H54 (cell line): ENCODE measurements around the gene CHM.
"Not testable (repeated sequence)": the region's sequence is repeated elsewhere in the genome, so short reads cannot be mapped to it uniquely, and the experiment has no call there.

Experiments
- DNase-seq: peaks from one replicate; pipeline ENCODE4 v3.0.0; 2011; ENCODE audit warnings: low spot score, mixed read lengths; ENCODE audit not compliant: insufficient read length
- FAIRE-seq: peaks from 3 replicates; lab custom pipeline; 2011; peaks lifted over from hg19 to GRCh38; lab: Jason Lieb, UNC
- POLR2A ChIP-seq: IDR thresholded peaks from 2 replicates; pipeline ENCODE4 v1.6.1; 2011; ENCODE audit warnings: low read depth, mild to moderate bottlenecking, low read length

Gene CHM

DNA sequence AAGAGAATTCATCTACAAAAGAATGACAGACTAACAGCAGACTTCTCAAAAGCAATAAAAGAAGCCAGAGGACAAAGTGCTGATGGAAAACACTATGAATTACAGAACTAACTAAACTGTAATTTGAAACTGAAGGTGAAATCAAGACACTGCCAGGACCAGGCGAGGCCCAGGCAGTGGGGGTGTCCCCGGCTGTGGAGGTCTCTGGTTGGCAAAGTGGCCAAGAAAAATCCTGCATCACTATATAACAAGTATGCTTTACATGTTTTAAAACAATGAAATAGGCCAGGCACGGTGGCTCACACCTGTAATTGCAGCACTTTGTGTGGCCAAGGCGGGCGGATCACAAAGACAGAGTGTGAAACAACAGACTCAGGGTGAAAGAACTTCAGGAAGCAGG is 32.9 kb downstream of the CHM start:
- no peak for TF ChIP-seq POLR2A
- DNase-seq (no peak), FAIRE-seq (no peak)

DNA sequence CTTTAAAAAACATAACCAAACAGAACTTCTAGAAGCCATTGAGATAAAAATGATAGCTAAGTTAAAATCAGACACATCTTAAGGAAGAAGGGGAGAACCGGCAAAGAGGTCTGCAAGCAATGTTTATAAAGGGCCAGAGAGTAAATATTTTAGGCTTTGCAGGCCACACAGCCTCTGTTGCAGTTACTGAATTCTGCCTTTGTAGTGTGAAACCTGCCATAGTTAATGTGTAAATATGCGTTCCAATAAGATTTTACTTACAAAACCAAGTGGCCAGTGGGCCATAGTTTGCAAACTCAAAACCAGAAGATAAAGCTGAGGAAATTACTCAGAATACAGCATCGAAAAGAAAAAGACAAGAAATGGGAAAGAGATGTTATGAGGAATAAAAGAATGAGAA is 33.6 kb downstream of the CHM start:
- no peak for DNase-seq
- no peak for FAIRE-seq
- TF ChIP-seq POLR2A, result no peak

DNA sequence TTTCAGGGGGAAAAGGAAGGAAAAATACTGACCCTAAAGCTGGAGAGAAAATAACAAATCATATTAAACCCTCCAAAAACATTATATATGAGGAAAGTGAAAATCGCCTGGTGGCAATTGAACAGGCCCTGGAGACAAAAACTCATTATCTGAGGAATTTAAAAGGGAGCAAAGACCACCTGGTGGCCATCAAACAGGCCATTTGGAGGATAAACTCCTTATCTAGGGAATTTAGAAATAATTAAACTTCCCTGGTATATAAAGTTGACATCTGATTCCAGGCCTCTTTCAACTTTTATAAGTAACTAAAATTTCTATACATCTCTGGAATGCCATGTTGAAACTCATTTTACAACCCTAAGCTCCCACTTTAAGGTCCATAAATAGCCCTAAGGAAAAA is 35.2 kb downstream of the CHM start:
- no peak for FAIRE-seq
- no peak for TF ChIP-seq POLR2A
- DNase-seq, result no peak

DNA sequence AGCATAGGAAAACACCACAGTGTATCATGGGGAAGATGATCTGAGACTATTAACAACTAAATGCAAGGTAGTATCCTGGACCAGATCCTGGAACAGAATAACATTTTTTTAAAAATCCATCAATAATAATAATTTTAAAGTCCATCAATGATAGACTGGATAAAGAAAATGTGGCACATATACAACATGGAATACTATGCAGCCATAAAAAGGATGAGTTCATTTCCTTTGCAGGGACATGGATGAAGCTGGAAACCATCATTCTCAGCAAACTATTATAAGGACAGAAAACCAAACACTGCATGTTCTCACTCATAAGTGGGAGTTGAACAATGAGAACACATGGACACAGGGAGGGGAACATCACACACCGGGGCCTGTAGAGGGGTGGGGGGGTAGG is 37.6 kb downstream of the CHM start:
- not testable (repeated sequence) for FAIRE-seq, DNase-seq

DNA sequence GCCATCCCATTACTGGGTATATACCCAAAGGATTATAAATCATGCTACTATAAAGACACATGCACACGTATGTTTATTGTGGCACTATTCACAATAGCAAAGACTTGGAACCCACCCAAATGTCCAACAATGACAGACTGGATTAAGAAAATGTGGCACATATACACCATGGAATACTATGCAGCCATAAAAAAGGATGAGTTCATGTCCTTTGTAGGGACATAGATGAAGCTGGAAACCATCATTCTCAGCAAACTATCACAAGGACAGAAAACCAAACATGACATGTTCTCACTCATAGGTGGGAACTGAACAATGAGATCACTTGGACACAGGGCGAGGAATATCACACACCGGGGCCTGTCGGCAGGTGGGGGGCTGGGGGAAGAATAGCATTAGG is 39.5 kb downstream of the CHM start:
- FAIRE-seq, result not testable (repeated sequence)

DNA sequence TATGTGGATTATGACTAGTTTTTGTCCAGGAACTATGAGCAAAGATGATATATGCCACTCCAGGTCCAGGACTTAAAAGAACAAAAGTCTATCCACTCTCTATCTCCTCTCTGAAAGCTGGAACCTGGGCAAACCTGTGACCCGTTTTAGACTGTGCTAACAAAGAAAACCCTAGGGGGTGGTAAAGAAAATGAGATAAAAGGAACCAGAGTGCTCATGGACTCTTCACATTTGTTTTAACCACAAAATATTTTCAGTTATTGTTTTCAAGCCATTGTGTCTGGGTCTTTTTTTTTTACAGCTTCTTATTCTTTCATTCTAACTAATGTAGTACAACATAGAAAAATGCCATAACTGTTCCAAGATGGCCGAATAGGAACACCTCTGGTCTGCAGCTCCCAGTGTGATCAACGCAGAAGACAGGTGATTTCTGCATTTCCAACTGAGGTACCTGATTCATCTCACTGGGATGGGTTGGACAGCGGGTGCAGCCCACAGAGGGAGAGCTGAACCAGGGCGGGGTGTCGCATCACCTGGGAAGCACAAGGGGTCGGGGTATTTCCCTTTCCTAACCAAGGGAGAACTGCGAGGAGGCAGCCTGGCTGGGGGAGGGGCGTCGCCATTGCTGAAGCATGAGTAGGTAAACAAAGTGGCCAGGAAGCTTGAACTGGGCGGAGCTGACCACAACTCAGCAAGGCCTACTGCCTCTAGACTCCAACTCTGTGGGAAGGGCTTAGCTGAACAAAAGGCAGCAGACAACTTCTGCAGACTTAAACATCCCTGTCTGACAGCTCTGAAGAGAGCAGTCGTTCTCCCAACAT is 45.1 kb downstream of the CHM start:
- FAIRE-seq, result no peak
- no peak for DNase-seq
- no peak for TF ChIP-seq POLR2A

More for the DNA sequence above, 39.5 kb downstream of the CHM start:
- not testable (repeated sequence) for DNase-seq

DNA sequence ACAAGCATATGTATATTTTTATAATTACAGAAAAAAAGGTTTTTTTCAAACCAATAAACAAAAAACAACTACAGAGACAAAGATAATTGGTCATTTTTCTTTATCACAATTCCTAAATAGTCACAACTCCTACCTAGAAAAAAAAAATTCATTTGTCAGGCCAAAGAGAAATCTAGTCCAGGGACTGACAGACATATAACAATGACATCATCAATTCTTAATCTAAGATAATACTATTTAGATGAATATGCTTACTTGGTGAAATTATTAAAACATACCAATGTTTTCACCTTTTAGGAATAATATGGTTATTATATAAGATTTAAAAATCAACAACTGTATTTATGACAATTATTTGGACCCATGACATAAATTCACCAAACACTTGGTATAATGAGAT is 48.4 kb downstream of the CHM start:
- no peak for TF ChIP-seq POLR2A
- FAIRE-seq, result no peak

DNA sequence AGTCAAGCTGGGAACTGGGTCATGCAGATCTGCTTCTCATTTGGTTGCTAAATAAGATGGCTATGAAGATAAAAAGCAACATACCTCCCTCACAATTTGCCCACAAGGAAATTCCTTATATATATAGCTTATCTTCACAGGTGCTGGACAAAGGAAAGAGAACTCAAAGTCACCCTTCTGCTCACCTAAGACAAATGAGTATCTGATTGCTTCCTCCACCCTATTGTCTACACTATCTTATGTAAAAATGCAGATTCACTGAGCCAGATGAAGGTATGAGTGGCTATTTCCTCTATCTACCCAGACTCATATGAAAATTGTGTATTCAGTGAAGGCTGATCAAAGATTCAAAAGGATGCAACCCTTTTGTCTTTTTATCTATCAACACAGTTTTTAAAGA is 50.8 kb downstream of the CHM start:
- no peak for FAIRE-seq
- no peak for DNase-seq
- TF ChIP-seq POLR2A, result no peak

More for the DNA sequence above, 48.4 kb downstream of the CHM start:
- DNase-seq, result no peak

DNA sequence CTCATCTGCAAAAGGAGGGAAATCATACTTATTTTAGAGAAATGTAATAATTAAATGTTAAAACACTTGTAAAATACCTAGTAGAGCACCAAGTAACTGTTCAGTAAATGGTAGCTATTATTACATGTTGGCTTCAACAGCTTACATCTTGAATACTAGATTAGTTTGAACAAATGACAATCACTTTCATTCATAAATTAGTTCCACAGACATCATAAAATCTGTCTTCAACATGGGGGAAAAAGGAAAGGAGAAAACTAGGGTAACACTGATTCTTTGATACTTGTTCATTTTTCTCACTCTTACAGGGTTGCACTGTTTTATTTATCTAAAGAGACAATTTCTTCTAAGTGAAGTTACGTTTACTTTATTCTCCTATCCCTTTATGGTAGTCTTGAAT is 51.7 kb downstream of the CHM start:
- TF ChIP-seq POLR2A, result no peak
- FAIRE-seq, result no peak
- no peak for DNase-seq

DNA sequence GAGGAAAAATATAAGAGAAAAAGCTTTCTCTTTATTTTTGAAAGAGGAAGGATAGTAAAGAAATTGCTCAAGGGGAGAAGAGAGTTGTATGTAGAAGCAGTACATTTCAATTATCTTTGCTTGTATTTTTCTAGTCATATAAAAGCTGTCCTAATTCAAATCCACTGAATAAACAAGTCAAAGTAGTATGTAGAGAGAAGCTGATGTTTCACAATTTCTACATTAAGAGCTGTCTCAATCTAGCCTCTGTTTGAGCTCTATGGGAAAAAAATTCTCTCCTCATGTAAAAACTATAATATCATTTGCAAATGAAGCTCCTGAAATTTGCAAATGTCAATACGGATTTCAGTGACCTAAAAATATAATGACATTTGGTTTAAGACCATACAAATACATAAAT is 52.6 kb downstream of the CHM start:
- no peak for DNase-seq
- no peak for FAIRE-seq
- no peak for TF ChIP-seq POLR2A

DNA sequence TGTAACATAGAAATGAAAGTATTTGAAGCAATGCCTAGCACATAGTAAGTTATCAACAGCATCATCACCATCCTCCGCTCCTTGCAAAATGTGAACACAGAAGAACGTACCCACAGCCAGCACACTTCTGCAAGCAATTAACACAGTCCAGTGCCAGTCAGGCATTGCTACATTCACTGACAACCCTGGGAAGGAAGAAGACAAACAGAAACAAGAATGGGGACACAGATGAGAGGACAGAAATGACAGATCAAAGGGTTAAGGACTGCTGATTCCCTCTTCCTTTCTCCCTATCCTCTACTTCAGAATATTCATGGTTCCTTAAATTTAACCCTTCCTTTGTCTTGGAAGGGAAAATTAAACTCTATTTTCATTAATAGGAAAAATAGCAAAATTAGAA is 53.1 kb downstream of the CHM start:
- DNase-seq (no peak), FAIRE-seq (no peak)
- no peak for TF ChIP-seq POLR2A

DNA sequence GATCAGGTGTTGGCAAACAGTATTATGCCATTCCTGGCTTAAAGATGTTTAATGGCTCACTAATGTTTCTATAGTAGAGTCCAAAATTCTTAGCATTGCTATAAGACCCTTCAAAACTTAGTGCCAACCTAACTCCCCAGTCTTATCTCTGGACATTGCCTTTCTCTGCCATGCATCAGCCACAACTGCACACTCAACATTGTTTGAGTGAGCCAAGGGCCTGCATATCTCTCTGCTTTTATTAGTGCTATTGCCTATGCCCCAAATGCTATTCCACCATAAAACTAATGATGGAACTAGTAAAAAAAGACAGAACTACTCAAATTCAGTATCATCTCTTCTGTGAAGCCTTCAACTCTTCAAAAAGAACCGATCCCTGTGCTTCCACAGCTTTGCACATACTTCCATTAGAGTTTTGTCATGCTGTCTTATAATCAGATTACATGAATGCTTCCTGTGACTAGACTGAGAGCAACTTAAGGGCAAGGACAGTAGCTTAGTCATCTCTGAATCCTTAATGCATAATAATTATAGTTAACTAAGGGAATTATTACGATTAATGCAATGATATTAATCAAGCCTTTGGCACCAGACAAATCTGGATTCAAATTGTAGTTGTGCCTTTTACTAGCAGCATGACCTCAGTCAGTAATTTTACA is 53.7 kb downstream of the CHM start:
- DNase-seq (no peak), FAIRE-seq (no peak)
- no peak for TF ChIP-seq POLR2A

DNA sequence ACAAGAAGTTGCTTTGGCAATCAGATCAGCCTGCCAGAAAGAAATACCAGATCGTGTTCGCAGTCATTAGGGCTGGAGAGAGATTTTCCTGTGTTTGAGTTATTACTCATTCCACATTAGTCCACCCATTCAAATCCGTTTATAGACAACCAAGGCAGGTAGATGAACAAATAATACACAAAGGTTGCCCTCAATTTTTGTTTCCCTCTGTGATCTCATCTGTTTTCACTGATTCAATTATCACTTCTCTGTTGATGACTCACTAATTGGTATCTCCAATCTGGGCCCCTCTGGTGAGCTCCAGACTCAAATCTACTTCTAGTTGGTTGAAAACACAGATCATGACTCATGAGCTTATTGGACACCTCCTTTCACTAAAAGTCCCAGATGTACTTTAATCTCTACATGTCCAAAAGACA is 54.5 kb downstream of the CHM start:
- DNase-seq (no peak), FAIRE-seq (no peak)
- TF ChIP-seq POLR2A, result no peak

DNA sequence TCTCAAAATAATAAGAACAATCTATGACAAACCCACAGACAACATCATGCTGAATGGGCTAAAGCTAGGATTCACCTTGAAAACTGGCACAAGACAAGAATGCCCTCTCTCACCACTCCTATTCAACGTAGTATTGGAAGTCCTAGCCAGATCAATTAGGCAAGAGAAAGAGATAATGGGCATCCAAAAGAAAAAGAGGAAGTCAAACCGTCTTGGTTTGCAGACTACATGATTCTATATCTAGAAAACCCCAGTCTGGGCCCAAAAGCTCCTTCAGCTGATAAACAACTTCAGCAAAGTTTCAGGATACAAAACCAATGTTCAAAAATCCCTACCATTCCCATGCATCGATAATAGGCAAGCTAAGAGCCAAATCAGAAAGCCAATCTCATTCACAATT is 59.0 kb downstream of the CHM start:
- FAIRE-seq (no peak), DNase-seq (no peak)
- TF ChIP-seq POLR2A, result no peak

DNA sequence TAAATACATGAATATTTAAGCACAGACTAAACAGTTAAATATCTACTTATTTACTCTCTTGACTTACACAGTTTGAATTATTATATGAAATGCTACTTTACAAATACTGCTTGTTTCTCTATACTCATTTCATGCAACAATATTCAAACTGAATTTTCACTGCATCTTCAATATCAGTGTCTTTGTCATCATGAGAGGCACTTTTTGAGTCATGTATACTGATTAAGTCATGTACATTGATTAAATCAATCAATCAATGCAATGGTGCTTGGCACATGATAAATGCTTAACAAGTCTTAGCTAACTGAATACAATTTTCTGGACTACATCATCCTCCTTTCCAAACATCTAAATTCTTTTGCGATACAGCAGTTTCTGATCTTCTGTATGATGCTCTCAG is 67.1 kb downstream of the CHM start:
- TF ChIP-seq POLR2A, result no peak
- no peak for DNase-seq
- FAIRE-seq, result no peak

DNA sequence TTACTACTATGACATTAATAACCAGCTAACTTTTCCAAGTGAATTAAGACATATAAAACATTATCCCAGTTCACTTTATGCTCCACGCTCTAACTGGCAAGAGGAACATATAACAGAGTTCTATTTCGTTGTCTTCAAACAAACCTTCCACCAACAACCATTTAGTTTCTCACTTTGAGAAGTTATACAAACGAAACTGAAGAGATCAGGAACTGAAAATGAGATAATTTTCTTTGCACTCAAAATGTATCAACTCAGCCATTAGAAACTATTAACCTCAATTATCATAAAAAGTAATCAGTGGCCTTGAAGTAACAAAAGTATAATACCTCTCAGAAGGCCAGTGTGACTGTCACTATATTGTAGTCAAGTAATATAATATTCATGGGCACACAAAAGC is 70.1 kb downstream of the CHM start:
- no peak for TF ChIP-seq POLR2A
- DNase-seq, result no peak
- FAIRE-seq, result no peak

DNA sequence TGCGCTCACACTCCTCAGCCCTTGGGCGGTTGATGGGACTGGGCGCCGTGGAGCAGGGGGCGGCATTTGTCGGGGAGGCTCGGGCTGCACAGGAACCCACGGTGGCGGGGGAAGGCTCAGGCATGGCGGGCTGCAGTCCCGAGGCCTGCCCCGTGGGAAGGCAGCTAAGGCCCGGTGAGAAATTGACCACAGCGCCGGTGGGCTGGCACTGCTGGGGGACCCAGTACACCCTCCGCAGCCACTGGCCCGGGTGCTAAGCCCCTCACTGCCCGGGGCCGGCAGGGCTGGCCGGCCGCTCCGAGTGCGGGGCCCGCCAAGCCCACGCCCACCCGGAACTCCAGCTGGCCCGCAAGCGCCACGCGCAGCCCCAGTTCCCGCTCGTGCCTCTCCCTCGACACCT is 75.0 kb downstream of the CHM start:
- not testable (repeated sequence) for DNase-seq, FAIRE-seq
